Measurements from ENCODE around the gene ENPP6. TPM values are rescaled to one million over a fixed set of nuclear protein-coding genes. Genes with fewer than 3 reads are reported as not detected.

Gene ENPP6
- total RNA-seq, 1 donor from 2014 or later: 0.41 TPM

- intact Hi-C loops (cut with micrococcal nuclease): loop anchor here (5.0 kb wide), 1 partner anchor 259 kb away; no protein-coding TSS in a partner anchor
- DNase-seq (ENCODE audit: low spot score): no peak
- no peak overlapping the region for H3K4me3 Mint-ChIP-seq (ENCODE audit: low read depth)
- peaks cover 3% of the 10 kb centered on the region for H3K27me3 Mint-ChIP-seq (ENCODE audit: low read depth)
- H3K9me3 Mint-ChIP-seq: no peaks in the 10 kb centered on the region
- no peak overlapping the region for H3K27ac Mint-ChIP-seq
- H3K4me1 Mint-ChIP-seq (ENCODE audit: low read depth): peaks cover 4% of the 10 kb centered on the region
- H3K36me3 Mint-ChIP-seq (ENCODE audit: low read depth): no peaks in the 10 kb centered on the region
Measured at GRCh38 chr4:184101711-184102110, 116.0 kb downstream of the ENPP6 start.

- Mint-ChIP-seq H3K9me3 (no peaks in the 10 kb centered on the region), H3K27ac (no peak overlapping the region), H3K36me3 (ENCODE audit: low read depth) (no peaks in the 10 kb centered on the region), H3K27me3 (ENCODE audit: low read depth) (peaks cover 3% of the 10 kb centered on the region), H3K4me1 (ENCODE audit: low read depth) (peaks cover 4% of the 10 kb centered on the region), H3K4me3 (ENCODE audit: low read depth) (no peak overlapping the region)
- intact Hi-C loops (cut with micrococcal nuclease): loop anchor here (5.0 kb wide), 1 partner anchor 258 kb away; no protein-coding TSS in a partner anchor
- no peak for DNase-seq (ENCODE audit: low spot score)
Measured at GRCh38 chr4:184100297-184100885, 117.3 kb downstream of the ENPP6 start.

- Mint-ChIP-seq H3K9me3 (no peaks in the 10 kb centered on the region), H3K4me3 (ENCODE audit: low read depth) (no peak overlapping the region), H3K36me3 (ENCODE audit: low read depth) (no peaks in the 10 kb centered on the region), H3K4me1 (ENCODE audit: low read depth) (peaks cover 4% of the 10 kb centered on the region), H3K27me3 (ENCODE audit: low read depth) (peaks cover 3% of the 10 kb centered on the region), H3K27ac (no peak overlapping the region)
- intact Hi-C loops (cut with micrococcal nuclease): no loop called here
- DNase-seq (ENCODE audit: low spot score): no peak
Measured at GRCh38 chr4:184099535-184099966, 118.1 kb downstream of the ENPP6 start.

DNA sequence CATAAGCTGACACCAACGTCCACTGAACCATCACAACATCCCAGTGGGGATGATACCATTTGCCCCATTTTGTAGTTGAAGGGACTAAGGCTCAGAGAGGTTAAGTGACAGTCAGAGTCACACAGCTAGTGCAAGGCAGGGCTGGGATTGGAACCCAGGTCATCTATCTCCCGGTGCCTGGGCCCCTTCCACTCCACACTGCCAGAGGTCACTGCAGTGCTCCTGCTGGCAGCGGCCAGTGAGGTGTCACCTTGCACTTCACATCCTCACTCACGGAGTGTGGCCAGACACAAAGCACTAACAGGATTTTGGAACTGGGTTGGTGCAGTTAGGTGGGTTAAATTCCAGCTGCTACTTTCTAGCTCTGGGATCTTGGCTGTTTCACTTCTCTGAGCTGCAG, 118.7 kb downstream of the ENPP6 start:
- H3K27me3 Mint-ChIP-seq (ENCODE audit: low read depth): peaks cover 3% of the 10 kb centered on the region
- peaks cover 4% of the 10 kb centered on the region for H3K4me1 Mint-ChIP-seq (ENCODE audit: low read depth)
- intact Hi-C loops (cut with micrococcal nuclease): no loop called here
- H3K9me3 Mint-ChIP-seq: no peaks in the 10 kb centered on the region
- DNase-seq (ENCODE audit: low spot score): no peak
- H3K4me3 Mint-ChIP-seq (ENCODE audit: low read depth): no peak overlapping the region
- H3K27ac Mint-ChIP-seq: no peak overlapping the region
- no peaks in the 10 kb centered on the region for H3K36me3 Mint-ChIP-seq (ENCODE audit: low read depth)

- intact Hi-C loops (cut with micrococcal nuclease): no loop called here
- H3K4me3 Mint-ChIP-seq (ENCODE audit: low read depth): no peak overlapping the region
- H3K4me1 Mint-ChIP-seq (ENCODE audit: low read depth): peaks cover 4% of the 10 kb centered on the region
- H3K9me3 Mint-ChIP-seq: no peaks in the 10 kb centered on the region
- DNase-seq (ENCODE audit: low spot score): no peak
- H3K27me3 Mint-ChIP-seq (ENCODE audit: low read depth): peaks cover 3% of the 10 kb centered on the region
- H3K36me3 Mint-ChIP-seq (ENCODE audit: low read depth): no peaks in the 10 kb centered on the region
- H3K27ac Mint-ChIP-seq: no peak overlapping the region
Measured at GRCh38 chr4:184097815-184098214, 119.9 kb downstream of the ENPP6 start.

DNA sequence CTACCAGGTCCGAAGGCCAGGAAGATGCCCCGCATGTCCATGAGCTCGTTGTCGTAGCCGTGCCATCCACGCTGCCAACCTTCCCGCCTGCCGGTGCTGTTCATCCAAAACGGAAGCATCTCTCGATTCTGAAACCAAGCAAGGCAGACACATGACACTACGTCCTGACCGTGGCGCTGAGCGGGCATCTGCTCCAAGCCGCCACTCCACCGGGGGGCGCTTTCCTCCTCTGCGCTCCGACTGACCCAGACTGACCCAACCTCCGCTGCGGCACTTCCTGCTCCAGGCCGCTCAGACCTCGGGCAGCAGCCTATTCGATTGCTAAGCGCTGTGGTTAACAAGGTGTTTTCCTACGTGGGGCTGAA, 120.5 kb downstream of the ENPP6 start:
- intact Hi-C loops (cut with micrococcal nuclease): no loop called here
- peak overlapping the region; percentile 43 for H3K4me3 Mint-ChIP-seq (ENCODE audit: low read depth)
- H3K4me1 Mint-ChIP-seq (ENCODE audit: low read depth): peaks cover 4% of the 10 kb centered on the region
- H3K9me3 Mint-ChIP-seq: no peaks in the 10 kb centered on the region
- peaks cover 3% of the 10 kb centered on the region for H3K27me3 Mint-ChIP-seq (ENCODE audit: low read depth)
- no peak for DNase-seq (ENCODE audit: low spot score)
- H3K36me3 Mint-ChIP-seq (ENCODE audit: low read depth): no peaks in the 10 kb centered on the region
- H3K27ac Mint-ChIP-seq: no peak overlapping the region

- Mint-ChIP-seq H3K4me3 (ENCODE audit: low read depth) (peak overlapping the region; percentile 43), H3K27ac (no peak overlapping the region), H3K36me3 (ENCODE audit: low read depth) (no peaks in the 10 kb centered on the region), H3K27me3 (ENCODE audit: low read depth) (peaks cover 3% of the 10 kb centered on the region), H3K4me1 (ENCODE audit: low read depth) (peaks cover 4% of the 10 kb centered on the region), H3K9me3 (no peaks in the 10 kb centered on the region)
- intact Hi-C loops (cut with micrococcal nuclease): no loop called here
- DNase-seq (ENCODE audit: low spot score): no peak
Measured at GRCh38 chr4:184096561-184097240, 121.0 kb downstream of the ENPP6 start.

- intact Hi-C loops (cut with micrococcal nuclease): no loop called here
Measured at GRCh38 chr4:184094532-184095159, 123.0 kb downstream of the ENPP6 start.

DNA sequence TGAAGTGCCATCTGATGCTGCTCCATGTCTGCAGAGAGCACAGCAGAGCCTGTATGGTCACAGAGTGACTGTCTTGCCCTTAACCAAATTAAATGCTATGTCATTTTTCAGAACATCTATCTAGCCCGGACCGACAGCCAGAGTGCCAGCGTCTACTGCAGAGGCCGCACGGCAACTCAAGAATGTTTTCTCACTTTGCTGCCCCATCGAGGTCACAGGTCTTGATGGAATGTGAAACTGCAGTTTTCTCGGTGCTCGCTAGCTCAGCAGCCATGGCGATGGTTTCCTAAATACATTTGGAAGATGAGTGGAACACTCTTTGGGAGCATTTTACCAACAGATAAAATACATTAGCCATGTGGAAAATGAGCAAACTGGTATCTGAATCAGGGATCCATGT, 125.7 kb downstream of the ENPP6 start:
- Mint-ChIP-seq H3K4me3 (ENCODE audit: low read depth) (no peak overlapping the region), H3K27me3 (ENCODE audit: low read depth) (peaks cover 10% of the 10 kb centered on the region), H3K9me3 (no peaks in the 10 kb centered on the region), H3K36me3 (ENCODE audit: low read depth) (no peaks in the 10 kb centered on the region), H3K27ac (no peak overlapping the region), H3K4me1 (ENCODE audit: low read depth) (no peaks in the 10 kb centered on the region)
- no peak for DNase-seq (ENCODE audit: low spot score)
- intact Hi-C loops (cut with micrococcal nuclease): no loop called here

More at GRCh38 chr4:184094532-184095159, 123.0 kb downstream of the ENPP6 start:
- Mint-ChIP-seq H3K27ac (no peak overlapping the region), H3K4me1 (ENCODE audit: low read depth) (peaks cover 4% of the 10 kb centered on the region), H3K9me3 (no peaks in the 10 kb centered on the region), H3K4me3 (ENCODE audit: low read depth) (no peak overlapping the region), H3K36me3 (ENCODE audit: low read depth) (no peaks in the 10 kb centered on the region), H3K27me3 (ENCODE audit: low read depth) (peaks cover 5% of the 10 kb centered on the region)
- no peak for DNase-seq (ENCODE audit: low spot score)

- intact Hi-C loops (cut with micrococcal nuclease): no loop called here
- Mint-ChIP-seq H3K4me1 (ENCODE audit: low read depth) (no peaks in the 10 kb centered on the region), H3K27me3 (ENCODE audit: low read depth) (peaks cover 15% of the 10 kb centered on the region), H3K9me3 (no peaks in the 10 kb centered on the region), H3K27ac (no peak overlapping the region), H3K4me3 (ENCODE audit: low read depth) (no peak overlapping the region), H3K36me3 (ENCODE audit: low read depth) (no peaks in the 10 kb centered on the region)
- DNase-seq (ENCODE audit: low spot score): no peak
Measured at GRCh38 chr4:184090571-184090970, 127.1 kb downstream of the ENPP6 start.

GRCh38 chr4:184080674-184081073, 137.0 kb downstream of the ENPP6 start:
- Mint-ChIP-seq H3K27ac (no peak overlapping the region), H3K4me1 (ENCODE audit: low read depth) (no peaks in the 10 kb centered on the region), H3K4me3 (ENCODE audit: low read depth) (no peak overlapping the region), H3K36me3 (ENCODE audit: low read depth) (no peaks in the 10 kb centered on the region), H3K9me3 (no peaks in the 10 kb centered on the region), H3K27me3 (ENCODE audit: low read depth) (peaks cover 12% of the 10 kb centered on the region)
- intact Hi-C loops (cut with micrococcal nuclease): no loop called here
- DNase-seq (ENCODE audit: low spot score): no peak

GRCh38 chr4:184074677-184075388, 142.8 kb downstream of the ENPP6 start:
- Mint-ChIP-seq H3K9me3 (no peaks in the 10 kb centered on the region), H3K4me1 (ENCODE audit: low read depth) (no peaks in the 10 kb centered on the region), H3K27ac (no peak overlapping the region), H3K36me3 (ENCODE audit: low read depth) (no peaks in the 10 kb centered on the region), H3K4me3 (ENCODE audit: low read depth) (no peak overlapping the region), H3K27me3 (ENCODE audit: low read depth) (peaks cover 1% of the 10 kb centered on the region)
- no peak for DNase-seq (ENCODE audit: low spot score)
- intact Hi-C loops (cut with micrococcal nuclease): no loop called here
